Natural killer cell (primary cell): ENCODE data around the gene AEBP1. TPM values are rescaled to one million over a fixed set of nuclear protein-coding genes. Genes with fewer than 3 reads are reported as not detected.
A peak's percentile ranks its signal among the peaks of the same experiment; 100 is the strongest.

Source experiments
- ATAC-seq, 3 donors: fragments of 150-1000 bp in 2 of 3; fragments of 200-7000 bp in 1 of 3; cut with Tn5 transposase; 1 replicate in 1 of 3; 2 replicates in 2 of 3; pipeline ENCODE4 v1.10.0; 2021; ENCODE audit warnings: mild to moderate bottlenecking in 2 of 3, moderate library complexity in 2 of 3
- DNase-seq, 2 donors: peaks; one replicate each; pipeline versions ENCODE4 v3.0.0 to v3.0.0-alpha.2; 2013 to 2021; ENCODE audit warnings: mixed read lengths in 1 of 2
- H3K27ac ChIP-seq: one replicate; pipeline ENCODE4 v1.5.1; 2013; ENCODE audit warnings: mild to moderate bottlenecking, low read length
- H3K27me3 ChIP-seq: one replicate; pipeline ENCODE4 v1.6.1; 2013; ENCODE audit warnings: low read length; ENCODE audit not compliant: control insufficient read depth, insufficient read depth
- H3K36me3 ChIP-seq: one replicate; pipeline ENCODE4 v1.6.1; 2013; ENCODE audit warnings: low read length; ENCODE audit not compliant: control insufficient read depth, insufficient read depth
- H3K4me1 ChIP-seq: one replicate; pipeline ENCODE4 v1.6.1; 2013; ENCODE audit warnings: low read length; ENCODE audit not compliant: control insufficient read depth, insufficient read depth
- H3K4me3 ChIP-seq: one replicate; pipeline ENCODE4 v1.5.1; 2013; ENCODE audit warnings: low read length
- H3K9me3 ChIP-seq: one replicate; pipeline ENCODE4 v1.6.1; 2013; ENCODE audit warnings: low read length; ENCODE audit not compliant: control insufficient read depth, insufficient read depth
- H3K27ac Mint-ChIP-seq, 2 donors: one replicate each; pipeline ENCODE4 v1.8.0; 2022; ENCODE audit warnings: mild to moderate bottlenecking in 2 of 2, mixed read lengths in 2 of 2, moderate library complexity in 1 of 2
- H3K27me3 Mint-ChIP-seq, 2 donors: one replicate each; pipeline ENCODE4 v1.8.0; 2022; ENCODE audit warnings: low read depth in 2 of 2, mixed read lengths in 2 of 2
- H3K36me3 Mint-ChIP-seq: one replicate; pipeline ENCODE4 v1.8.0; 2022; ENCODE audit warnings: mixed read lengths
- H3K4me1 Mint-ChIP-seq, 2 donors: one replicate each; pipeline ENCODE4 v1.8.0; 2022; ENCODE audit warnings: mixed read lengths in 2 of 2
- H3K4me3 Mint-ChIP-seq: one replicate; pipeline ENCODE4 v1.8.0; 2022; ENCODE audit warnings: mild to moderate bottlenecking, moderate library complexity, mixed read lengths
- H3K9me3 Mint-ChIP-seq, 2 donors: one replicate each; pipeline ENCODE4 v1.8.0; 2022; ENCODE audit warnings: mixed read lengths in 2 of 2
- CTCF ChIP-seq: fragments of 200-600 bp; IDR thresholded peaks from one replicate; pipeline ENCODE4 v1.8.0; 2022; ENCODE audit warnings: antibody characterized with exemption
- WGBS: methylation state at CpG from one replicate; pipeline ENCODE4 v1.1.7; 2013; ENCODE audit warnings: missing lambda C conversion rate; ENCODE audit not compliant: insufficient coverage; 5-methylcytosine and 5-hydroxymethylcytosine counted together
- intact Hi-C: fragments of 100-400 bp; cut with micrococcal nuclease; formaldehyde crosslinking; loops from one replicate; pipeline ENCODE4 v1.14.2; 2022
- total RNA-seq, 4 donors: library from RNA; stranded (reverse); fragments of 120-200 nt in 1 of 4; gene quantifications; one replicate each; pipeline versions ENCODE4 v1.2.3 to v1.2.4, GENCODE V29; 2013 to 2022

The AEBP1 gene
- total RNA-seq, 3 donors from 2014 or later (not counting 1 experiment from before 2014, with no cell fraction given) = 3.3 to 9.0 (median 6.4) TPM

DNA sequence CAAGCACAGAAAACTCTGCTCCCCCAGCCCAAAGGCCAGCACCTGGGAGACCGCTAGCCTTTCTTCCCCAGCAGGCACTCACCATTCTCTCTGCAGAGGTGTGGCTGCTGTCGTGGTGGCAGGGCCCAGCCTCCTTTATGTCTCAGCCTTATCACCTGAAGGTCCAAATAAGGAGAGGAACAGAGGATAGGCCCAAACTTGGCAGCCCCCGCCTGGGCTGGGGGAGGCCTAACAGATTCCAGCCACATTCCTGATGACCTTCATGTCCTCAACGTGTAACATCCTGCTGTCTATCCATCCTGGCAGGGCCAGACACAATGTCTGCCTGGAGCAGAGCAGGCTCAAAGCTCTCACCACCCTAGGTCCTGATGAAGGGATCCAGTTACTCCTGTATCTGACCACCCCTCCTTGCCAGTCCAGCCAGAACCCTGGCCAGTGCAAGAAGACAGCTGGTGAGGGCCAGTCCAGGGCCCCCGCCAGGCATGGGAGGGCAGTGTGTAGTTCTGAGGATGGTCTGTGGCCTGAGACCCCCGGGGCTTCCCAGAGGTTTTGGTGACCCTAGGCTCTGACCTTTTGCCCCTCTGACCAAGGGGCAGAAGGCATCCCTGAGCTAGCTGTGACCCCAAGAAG lies 37.2 kb downstream of the AEBP1 start, which contains the start of gene MYL7:
MYL7 (minus strand) TSS at position 112 of the 630 bp plus-strand sequence; CDS start at position 85, 27 bp downstream.
- H3K4me1 Mint-ChIP-seq = peaks cover 0 to 6% of the 10 kb centered on the region in 2 donors
- intact Hi-C loops = no loop called here
- no peaks in the 10 kb centered on the region for H3K36me3 ChIP-seq
- H3K4me1 ChIP-seq = peaks cover 13% of the 10 kb centered on the region
- WGBS = 84% methylated on average over 6 of the region's 6 CpGs
- no peak within 1 kb of the TSS for H3K27ac Mint-ChIP-seq
- no peak for DNase-seq
- H3K27me3 ChIP-seq = peaks cover 10% of the 10 kb centered on the region
- ATAC-seq = no peak
- TF ChIP-seq CTCF = no peak
- H3K4me3 Mint-ChIP-seq = no peak within 1 kb of the TSS
- H3K27me3 Mint-ChIP-seq = peaks cover 0 to 9% of the 10 kb centered on the region in 2 donors
- no peaks in the 10 kb centered on the region for H3K36me3 Mint-ChIP-seq
- H3K27ac ChIP-seq = no peak within 1 kb of the TSS
- no peaks in the 10 kb centered on the region for H3K9me3 Mint-ChIP-seq
- H3K9me3 ChIP-seq = no peaks in the 10 kb centered on the region
- H3K4me3 ChIP-seq = no peak within 1 kb of the TSS

- intact Hi-C loops = no loop called here
- Mint-ChIP-seq H3K4me1 (peaks cover 0 to 6% of the 10 kb centered on the region in 2 donors), H3K27ac (no peak overlapping the region), H3K27me3 (peaks cover 0 to 6% of the 10 kb centered on the region in 2 donors), H3K9me3 (no peaks in the 10 kb centered on the region), H3K36me3 (no peaks in the 10 kb centered on the region), H3K4me3 (no peak overlapping the region)
- Histone ChIP-seq H3K4me1 (peaks cover 16% of the 10 kb centered on the region), H3K27me3 (peaks cover 11% of the 10 kb centered on the region), H3K9me3 (no peaks in the 10 kb centered on the region), H3K27ac (no peak overlapping the region), H3K36me3 (no peaks in the 10 kb centered on the region), H3K4me3 (no peak overlapping the region)
- 97% methylated on average over 4 of the region's 4 CpGs for WGBS
- DNase-seq = no peak
- ATAC-seq = no peak
- no peak for TF ChIP-seq CTCF
Measured at GRCh38 chr7:44142028-44142427, 37.9 kb downstream of the AEBP1 start.

- Mint-ChIP-seq H3K27ac (no peak overlapping the region), H3K4me3 (peak overlapping the region; percentile 31), H3K36me3 (no peaks in the 10 kb centered on the region), H3K4me1 (peaks cover 0 to 6% of the 10 kb centered on the region in 2 donors), H3K9me3 (no peaks in the 10 kb centered on the region), H3K27me3 (peaks cover 0 to 6% of the 10 kb centered on the region in 2 donors)
- ATAC-seq (no peak), DNase-seq (no peak)
- WGBS = 88% methylated on average over 6 of the region's 6 CpGs
- H3K27me3 ChIP-seq = peaks cover 11% of the 10 kb centered on the region
- H3K9me3 ChIP-seq = no peaks in the 10 kb centered on the region
- peaks cover 16% of the 10 kb centered on the region for H3K4me1 ChIP-seq
- intact Hi-C loops = no loop called here
- TF ChIP-seq CTCF = no peak
- H3K36me3 ChIP-seq = no peaks in the 10 kb centered on the region
- H3K4me3 ChIP-seq = no peak overlapping the region
- no peak overlapping the region for H3K27ac ChIP-seq
Measured at GRCh38 chr7:44143646-44144250, 39.6 kb downstream of the AEBP1 start.
